ENCODE measurements around the gene OPRM1. TPM values are rescaled to one million over a fixed set of nuclear protein-coding genes. Genes with fewer than 3 reads are reported as not detected.
"Not testable (repeated sequence)": the region's sequence is repeated elsewhere in the genome, so short reads cannot be mapped to it uniquely, and the experiment has no call there.

The OPRM1 gene
- total RNA-seq, 1 donor from 2014 or later: not detected

DNA sequence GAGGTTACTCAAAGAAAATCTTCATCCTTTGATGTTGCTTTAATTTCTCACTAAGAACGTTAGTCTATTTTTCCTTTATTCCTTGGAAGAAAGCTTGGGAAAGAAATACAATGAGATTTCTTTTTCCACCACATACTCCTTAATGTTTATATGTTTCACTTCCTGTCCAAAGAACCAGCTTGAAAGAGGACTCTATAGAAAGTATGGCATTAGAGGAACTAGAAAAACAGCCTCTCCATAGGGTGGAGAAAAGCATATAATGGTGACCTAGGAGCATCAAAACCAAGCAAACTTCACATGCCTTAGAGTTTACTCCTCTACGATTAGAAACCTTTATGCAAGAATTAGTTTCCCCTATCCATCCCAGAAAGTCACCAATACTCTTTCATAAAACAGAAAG, 131.1 kb downstream of the OPRM1 start:
- H3K9me3 ChIP-seq (ENCODE audit: low read depth): no peaks in the 10 kb centered on the region
- TF ChIP-seq EZH2phosphoT487 (IDR thresholded peaks at IDR 0.05) (no peak), CTCF (IDR thresholded peaks at IDR 0.05) (no peak), EZH2 (IDR thresholded peaks at IDR 0.05) (no peak)
- H3K27ac ChIP-seq: no peak overlapping the region
- peaks cover 4% of the 10 kb centered on the region for H3K4me1 Mint-ChIP-seq
- H3K27me3 ChIP-seq: no peaks in the 10 kb centered on the region
- no peaks in the 10 kb centered on the region for H3F3A ChIP-seq (ENCODE audit: low read depth)
- H3K9ac ChIP-seq: no peak overlapping the region
- H3K4me3 Mint-ChIP-seq: no peak overlapping the region
- H3K4me2 ChIP-seq: no peak overlapping the region
- H2AFZ ChIP-seq (replicated peaks): no peak overlapping the region
- peaks cover 7% of the 10 kb centered on the region for H3K9me3 Mint-ChIP-seq
- H3K4me3 ChIP-seq: no peak overlapping the region
- H3K79me2 ChIP-seq (ENCODE audit: low read depth): no peaks in the 10 kb centered on the region
- H3K4me1 ChIP-seq: no peaks in the 10 kb centered on the region
- no peaks in the 10 kb centered on the region for H3K36me3 Mint-ChIP-seq
- H3K27me3 Mint-ChIP-seq (ENCODE audit: insufficient read depth, low read depth): peaks cover 2% of the 10 kb centered on the region
- no peak for DNase-seq (ENCODE audit: low spot score)
- no peaks in the 10 kb centered on the region for H3K36me3 ChIP-seq
- no peak overlapping the region for H3K27ac Mint-ChIP-seq
- no peaks in the 10 kb centered on the region for H4K20me1 ChIP-seq (ENCODE audit: low read depth)

- H3K27me3 Mint-ChIP-seq (ENCODE audit: insufficient read depth, low read depth); H3K4me1 ChIP-seq; H3K36me3 Mint-ChIP-seq; H3K4me1 Mint-ChIP-seq; H3F3A ChIP-seq (ENCODE audit: low read depth); H3K27me3 ChIP-seq; H3K27ac Mint-ChIP-seq; H3K9me3 ChIP-seq (ENCODE audit: low read depth); H3K4me2 ChIP-seq; H3K4me3 Mint-ChIP-seq; H3K36me3 ChIP-seq; H3K9ac ChIP-seq; H3K79me2 ChIP-seq (ENCODE audit: low read depth); H2AFZ ChIP-seq (replicated peaks); H3K27ac ChIP-seq; DNase-seq (ENCODE audit: low spot score); H4K20me1 ChIP-seq (ENCODE audit: low read depth); H3K4me3 ChIP-seq: not testable (repeated sequence)
- H3K9me3 Mint-ChIP-seq: peaks cover 11% of the 10 kb centered on the region
Measured at GRCh38 chr6:154172393-154172792, 133.4 kb downstream of the OPRM1 start.

DNA sequence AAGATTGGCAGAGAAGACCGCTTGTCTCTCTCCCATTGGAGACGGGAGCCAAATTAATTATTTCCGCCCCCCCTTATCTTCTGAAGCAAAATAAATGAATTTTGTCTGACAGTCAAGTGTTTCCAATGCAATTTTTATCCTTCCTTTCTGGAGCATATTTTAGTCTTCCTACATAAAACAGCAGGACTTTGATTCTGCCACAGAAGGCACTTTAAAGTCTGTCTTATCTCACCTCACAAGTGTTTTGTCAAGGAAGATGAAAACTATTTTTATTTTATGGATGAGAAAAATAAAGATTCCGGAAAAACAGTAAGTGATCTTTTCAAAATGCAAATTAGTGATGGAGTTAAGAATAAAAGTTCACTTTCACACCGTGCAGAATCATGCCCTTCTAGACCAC, 140.4 kb downstream of the OPRM1 start:
- Mint-ChIP-seq H3K36me3 (no peaks in the 10 kb centered on the region), H3K4me3 (no peak overlapping the region), H3K27ac (no peak overlapping the region), H3K4me1 (no peaks in the 10 kb centered on the region), H3K9me3 (peaks cover 15% of the 10 kb centered on the region), H3K27me3 (ENCODE audit: insufficient read depth, low read depth) (no peaks in the 10 kb centered on the region)
- Histone ChIP-seq H3K4me2 (no peak overlapping the region), H2AFZ (replicated peaks) (no peak overlapping the region), H3K4me3 (no peak overlapping the region), H3K4me1 (no peaks in the 10 kb centered on the region), H3K9ac (no peak overlapping the region), H3K27me3 (no peaks in the 10 kb centered on the region), H3K36me3 (no peaks in the 10 kb centered on the region), H3K9me3 (ENCODE audit: low read depth) (no peaks in the 10 kb centered on the region), H3K27ac (no peak overlapping the region), H3F3A (ENCODE audit: low read depth) (no peaks in the 10 kb centered on the region), H3K79me2 (ENCODE audit: low read depth) (no peaks in the 10 kb centered on the region), H4K20me1 (ENCODE audit: low read depth) (no peaks in the 10 kb centered on the region)
- no peak for TF ChIP-seq EZH2 (IDR thresholded peaks at IDR 0.05)
- no peak for TF ChIP-seq EZH2phosphoT487 (IDR thresholded peaks at IDR 0.05)
- no peak for TF ChIP-seq CTCF (IDR thresholded peaks at IDR 0.05)
- no peak for DNase-seq (ENCODE audit: low spot score)

GRCh38 chr6:154187203-154187602, 148.2 kb downstream of the OPRM1 start:
- no peaks in the 10 kb centered on the region for H3K4me1 ChIP-seq
- H3K27ac ChIP-seq: no peak overlapping the region
- H3K79me2 ChIP-seq (ENCODE audit: low read depth): no peaks in the 10 kb centered on the region
- no peaks in the 10 kb centered on the region for H3K9me3 ChIP-seq (ENCODE audit: low read depth)
- no peaks in the 10 kb centered on the region for H3K36me3 ChIP-seq
- Mint-ChIP-seq H3K27ac (no peak overlapping the region), H3K27me3 (ENCODE audit: insufficient read depth, low read depth) (no peaks in the 10 kb centered on the region), H3K36me3 (no peaks in the 10 kb centered on the region), H3K9me3 (peaks cover 6% of the 10 kb centered on the region), H3K4me1 (no peaks in the 10 kb centered on the region), H3K4me3 (no peak overlapping the region)
- no peak overlapping the region for H2AFZ ChIP-seq (replicated peaks)
- no peaks in the 10 kb centered on the region for H4K20me1 ChIP-seq (ENCODE audit: low read depth)
- no peak overlapping the region for H3K9ac ChIP-seq
- no peaks in the 10 kb centered on the region for H3K27me3 ChIP-seq
- no peak for DNase-seq (ENCODE audit: low spot score)
- H3K4me2 ChIP-seq: no peak overlapping the region
- no peaks in the 10 kb centered on the region for H3F3A ChIP-seq (ENCODE audit: low read depth)
- H3K4me3 ChIP-seq: no peak overlapping the region
- no peak for TF ChIP-seq CTCF (IDR thresholded peaks at IDR 0.05)
- TF ChIP-seq EZH2phosphoT487 (IDR thresholded peaks at IDR 0.05): no peak
- TF ChIP-seq EZH2 (IDR thresholded peaks at IDR 0.05): no peak
